Hematopoietic multipotent progenitor cell treated with erythropoietin and hydrocortisone succinate and interleukin-3 and kit ligand, for 4 days (in vitro differentiated cells): ENCODE data around the gene STAB1.

Source experiments
- DNase-seq: peaks from one replicate; pipeline ENCODE4 v3.0.0-alpha.2; 2015

STAB1 gene

DNA sequence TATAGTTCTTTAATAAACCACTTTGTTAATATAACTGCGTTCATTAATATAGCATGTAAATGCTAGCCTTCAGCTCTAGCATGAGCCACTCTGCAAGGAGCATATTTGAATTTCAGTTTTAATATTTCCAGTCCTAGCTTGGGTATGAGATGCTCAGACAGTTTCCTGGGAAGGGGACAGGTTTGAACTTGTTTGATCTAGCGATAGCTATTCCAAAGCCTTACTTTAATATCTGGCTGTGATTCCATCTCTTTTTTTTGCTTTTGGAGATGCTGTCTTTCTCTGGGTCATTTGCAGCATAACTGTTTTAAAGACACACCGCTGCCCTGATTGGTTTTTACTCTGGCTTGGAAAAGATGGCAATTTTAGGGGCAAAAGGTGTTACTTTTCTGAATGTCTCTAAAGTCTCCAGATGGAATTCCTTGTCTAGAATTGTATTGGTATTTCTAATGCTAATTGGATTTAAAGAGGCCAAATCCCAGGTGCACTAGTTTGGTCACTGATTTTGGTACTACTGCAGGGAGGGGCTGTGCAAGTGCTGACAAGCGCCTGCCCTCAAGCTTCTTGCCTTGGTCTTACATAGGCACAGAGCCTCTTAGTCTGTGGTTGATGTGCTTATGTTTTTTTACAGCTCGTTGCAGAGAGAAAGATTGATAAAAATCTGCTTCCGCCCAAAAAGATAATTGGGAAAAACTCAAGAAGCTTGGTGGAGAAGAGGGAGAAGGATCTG, 36.9 kb upstream of the STAB1 start:
- no peak for DNase-seq

DNA sequence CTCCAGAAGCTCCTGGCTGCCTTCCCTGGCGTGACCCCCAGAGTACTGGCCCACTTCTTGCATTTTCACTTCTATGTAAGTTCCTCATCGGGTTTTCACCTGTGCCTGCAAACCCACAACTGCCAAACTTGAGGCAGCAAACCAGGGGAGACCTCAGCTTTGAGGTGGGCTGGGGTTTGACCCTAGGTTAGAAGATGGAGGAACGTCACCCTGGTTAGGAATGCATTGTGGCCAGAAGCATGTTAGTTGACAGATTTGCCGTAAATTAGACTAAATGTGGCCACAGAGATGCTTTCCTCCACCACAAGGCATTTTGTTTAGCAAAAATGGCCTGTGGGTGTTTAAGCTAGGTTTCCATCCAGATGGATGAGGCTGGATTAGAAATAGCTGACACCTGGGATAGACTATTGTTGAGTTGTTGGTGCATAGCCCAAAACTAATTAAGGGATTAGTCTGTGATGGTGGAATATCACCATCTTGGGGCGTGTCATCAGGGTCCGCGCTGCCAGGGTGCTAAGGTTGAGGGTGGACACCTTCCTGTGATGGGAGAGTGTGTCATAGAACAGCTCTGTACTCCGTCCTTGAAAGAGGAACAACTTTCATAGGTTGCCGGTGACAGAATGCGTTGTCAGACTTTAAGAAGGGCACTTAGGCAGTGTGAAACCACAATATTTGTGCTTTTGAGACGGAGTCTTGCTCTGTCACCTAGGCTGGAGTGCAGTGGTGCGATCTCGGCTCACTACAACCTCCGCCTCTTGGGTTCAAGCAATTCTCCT, 36.2 kb upstream of the STAB1 start:
- no peak for DNase-seq

DNA sequence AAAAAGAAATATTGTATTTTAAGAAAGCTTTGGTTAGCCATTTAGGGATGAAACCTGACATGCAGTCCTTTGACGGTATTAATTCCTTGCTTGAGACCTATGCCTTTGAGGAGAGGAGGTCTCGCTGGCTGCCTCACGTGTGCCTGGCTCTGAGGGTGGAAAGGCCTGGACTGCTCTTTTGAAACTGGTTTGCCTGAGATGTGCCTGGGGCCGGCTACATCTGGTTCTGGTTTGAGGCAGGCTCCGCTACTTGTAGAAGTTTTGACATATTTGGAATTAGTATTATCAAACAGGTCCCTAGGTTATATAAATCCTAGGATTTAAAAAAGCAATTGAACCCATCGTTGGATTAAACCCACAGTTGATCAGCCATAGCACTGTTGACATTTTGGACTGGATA, 33.3 kb upstream of the STAB1 start:
- no peak for DNase-seq

DNA sequence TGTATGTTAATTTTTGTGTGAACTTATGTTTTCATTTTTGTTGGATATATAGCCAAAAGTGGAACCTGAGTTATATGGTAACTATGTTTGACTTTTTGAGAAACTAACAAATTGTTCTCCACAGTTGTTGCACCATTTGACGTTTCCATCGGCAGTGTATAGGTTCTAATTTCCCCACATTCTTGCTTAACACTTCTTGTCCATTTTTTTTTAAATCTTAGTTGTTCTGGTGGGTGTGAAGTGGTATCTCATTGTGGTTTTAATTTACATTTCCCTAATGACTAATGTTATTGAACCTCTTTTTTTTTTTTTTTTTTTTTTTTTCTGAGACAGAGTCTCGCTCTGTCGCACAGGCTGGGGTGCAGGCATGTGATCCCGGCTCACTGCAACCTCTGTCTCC, 31.7 kb upstream of the STAB1 start:
- DNase-seq: peak; percentile 60

DNA sequence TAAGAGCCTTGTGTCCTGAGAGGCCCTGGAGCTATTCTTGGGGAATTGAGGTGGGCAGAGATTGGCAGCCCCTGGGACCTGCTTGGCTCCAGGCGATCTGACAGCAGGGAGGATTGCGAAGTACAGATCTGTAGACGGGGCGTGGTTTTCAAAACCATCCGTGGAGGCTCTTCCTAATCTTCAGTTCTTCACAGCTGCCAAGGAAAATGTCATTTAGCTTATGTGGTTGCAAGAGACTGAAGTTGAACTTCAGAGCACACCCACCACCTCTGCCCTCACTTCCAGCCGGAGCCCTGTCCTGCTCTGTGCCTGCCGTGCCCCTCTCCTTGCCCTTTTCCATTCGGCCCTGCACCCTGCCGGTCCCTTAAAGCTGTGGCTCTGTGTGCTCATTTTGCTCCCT, 26.8 kb upstream of the STAB1 start:
- DNase-seq: peak; percentile 54

DNA sequence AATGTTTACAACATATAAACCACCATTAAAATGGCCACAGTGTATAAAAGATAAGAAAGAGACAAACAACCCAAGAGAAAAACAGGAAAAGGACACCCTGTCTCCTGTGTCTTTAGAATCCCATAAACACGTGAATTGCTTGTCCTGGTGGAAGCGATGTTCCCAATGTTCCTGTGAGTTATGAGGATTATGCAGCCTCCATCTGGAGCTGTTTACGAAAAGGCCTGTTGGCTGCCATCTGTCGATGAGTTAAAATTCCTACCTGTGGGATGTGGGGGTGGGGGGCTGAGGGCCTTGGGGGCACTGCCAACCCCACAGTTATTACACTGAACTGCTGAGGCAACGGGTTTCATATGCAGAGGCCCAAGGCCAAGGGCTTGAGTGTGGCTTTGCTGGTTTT, 26.1 kb upstream of the STAB1 start:
- no peak for DNase-seq

DNA sequence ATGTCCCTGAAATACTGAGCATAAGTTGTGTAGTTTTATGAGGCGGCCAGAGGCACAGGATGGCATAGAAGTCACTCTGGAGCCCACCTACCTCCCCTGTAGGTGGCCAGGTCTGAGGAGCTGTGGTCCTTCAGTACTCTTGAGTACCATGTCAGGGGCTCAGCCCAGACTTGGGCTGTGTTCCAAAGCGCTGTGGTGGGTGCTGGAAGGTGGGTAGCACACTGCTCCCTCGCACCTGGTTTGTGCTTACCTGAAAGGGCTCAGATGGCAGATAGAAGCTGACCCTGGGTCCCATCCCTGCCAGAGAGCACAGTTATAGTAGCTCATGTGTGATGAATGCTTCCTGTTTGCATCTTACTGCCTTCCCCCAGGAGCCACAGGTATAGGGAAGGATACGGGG, 24.2 kb upstream of the STAB1 start:
- DNase-seq: no peak

DNA sequence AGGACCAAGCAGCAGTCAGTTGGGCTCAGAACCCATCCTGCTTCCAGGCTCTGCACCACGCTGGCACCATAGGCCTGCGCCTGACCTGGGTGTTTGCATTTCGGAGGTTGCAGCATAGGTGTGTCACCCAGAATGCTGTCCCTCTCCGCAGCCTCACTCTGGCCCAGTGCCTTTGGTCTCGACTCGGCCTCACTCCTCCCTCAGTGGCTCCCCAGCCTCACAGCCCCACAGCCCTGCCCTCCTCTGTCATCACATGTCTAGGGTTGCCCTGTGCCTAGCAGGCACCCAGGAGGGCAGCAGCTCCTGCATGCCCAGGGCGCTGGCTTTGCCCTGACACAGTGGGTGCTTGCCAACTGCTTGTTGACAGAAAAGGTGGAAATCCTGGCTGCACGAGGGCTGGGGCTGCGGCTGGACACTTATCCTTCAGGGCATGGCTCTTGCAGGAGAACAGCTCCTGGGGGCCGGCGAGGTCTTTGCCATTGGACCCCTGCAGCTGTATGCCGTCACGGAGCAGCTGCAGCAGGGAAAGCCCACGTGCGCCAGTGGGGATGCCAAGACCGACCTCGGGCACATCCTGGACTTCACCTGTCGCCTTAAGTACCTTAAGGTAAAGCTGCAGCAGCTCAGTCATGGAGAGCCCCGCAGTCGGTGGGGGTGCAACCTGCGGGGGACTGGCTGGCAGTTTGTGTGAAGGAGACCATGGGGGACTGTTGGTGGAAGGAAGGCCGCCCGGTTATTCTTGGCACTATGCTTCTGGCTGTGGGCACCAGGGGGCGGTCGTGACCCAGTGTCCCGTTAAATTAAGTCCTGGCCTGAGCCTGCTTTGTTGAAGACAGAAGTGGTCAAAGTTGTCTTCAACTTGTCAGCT, 23.5 kb upstream of the STAB1 start:
- peak; percentile 85 for DNase-seq

DNA sequence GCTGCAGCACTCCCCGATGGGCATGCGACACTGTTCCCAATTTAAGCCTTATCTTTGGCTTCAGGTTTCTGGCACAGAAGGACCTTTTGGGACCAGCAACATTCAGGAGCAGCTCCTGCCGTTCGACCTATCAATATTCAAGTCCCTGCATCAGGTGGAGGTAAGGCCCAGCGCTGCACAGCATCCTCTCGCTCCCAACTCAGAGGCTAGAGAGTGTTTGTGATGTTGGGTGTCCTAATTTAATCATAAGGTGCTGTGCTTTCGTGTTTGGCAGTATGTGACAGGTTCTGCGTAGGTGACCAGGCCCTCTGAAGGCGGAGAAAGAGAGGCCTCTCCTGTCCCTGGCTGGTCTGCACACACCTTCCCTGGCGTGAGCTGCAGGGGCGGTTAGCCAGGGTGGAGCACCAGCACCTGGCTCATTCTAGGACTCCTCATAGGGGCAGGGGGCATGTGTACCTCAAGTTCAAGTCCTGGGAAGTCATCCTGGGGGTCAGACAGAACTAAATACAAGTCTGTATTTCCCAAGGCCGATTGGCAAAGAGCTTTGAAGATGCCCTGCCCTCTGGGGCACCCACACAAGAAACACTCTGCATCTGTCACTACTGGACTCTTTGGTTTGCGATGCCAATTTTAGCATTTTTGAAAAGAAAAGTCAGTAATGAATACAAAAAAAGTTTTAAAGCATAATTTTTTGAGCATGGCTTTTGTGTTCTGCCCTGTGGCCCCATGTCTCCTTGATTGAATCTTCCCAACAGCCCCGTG, 22.7 kb upstream of the STAB1 start:
- no peak for DNase-seq

DNA sequence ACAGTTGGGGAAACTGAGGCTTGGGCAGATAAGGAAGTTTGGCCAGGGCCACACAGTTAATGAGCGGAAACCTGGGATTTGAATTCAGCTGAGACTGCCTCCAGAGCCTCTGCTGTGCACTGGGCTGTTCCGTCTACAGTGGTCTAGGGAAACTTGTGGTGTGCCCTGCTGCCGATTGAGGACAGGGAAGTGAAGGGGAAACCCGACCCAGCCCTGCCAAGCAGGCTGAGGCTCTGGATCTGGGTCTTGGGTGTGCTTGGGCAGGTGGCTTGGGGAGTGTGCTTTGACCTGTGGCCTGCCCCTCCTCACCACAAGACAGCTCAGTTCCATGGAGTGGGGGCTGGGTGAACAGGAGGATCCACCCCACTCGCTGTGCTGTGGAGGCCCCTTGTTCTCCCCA, 22.1 kb upstream of the STAB1 start:
- DNase-seq: no peak

DNA sequence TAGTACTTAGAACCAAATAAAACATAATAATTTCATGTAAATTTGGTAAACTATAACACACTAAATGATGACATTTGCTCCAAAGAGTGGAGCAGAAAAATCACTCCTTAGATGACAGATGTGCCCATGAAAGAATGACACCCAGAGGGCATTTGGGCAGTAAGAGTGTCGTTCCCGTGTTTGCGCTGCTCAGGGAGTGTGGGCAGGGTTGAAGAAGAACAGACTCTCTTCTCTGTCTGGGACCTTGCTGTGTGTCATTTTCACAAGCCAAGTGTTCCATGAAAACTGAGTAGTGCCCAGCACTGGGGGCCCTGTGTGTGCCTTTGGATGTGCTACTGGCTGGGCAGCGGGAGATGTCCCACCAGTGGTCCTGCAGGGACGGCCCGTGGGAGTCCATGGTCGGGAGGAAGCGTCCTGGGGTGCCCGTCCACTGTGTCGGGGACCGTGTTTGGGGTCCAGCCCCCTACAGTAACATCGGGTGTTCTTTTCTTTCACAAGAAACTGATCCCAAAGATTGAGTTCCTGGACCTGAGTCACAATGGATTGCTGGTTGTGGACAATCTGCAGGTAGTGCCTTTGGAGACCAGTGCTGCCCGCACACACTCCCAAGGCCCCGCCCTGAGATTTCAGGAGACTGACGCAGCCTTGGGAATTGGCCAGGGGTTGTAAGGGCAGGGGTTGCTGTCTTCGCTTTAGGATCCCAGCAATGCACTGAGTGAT, 17.9 kb upstream of the STAB1 start:
- no peak for DNase-seq

DNA sequence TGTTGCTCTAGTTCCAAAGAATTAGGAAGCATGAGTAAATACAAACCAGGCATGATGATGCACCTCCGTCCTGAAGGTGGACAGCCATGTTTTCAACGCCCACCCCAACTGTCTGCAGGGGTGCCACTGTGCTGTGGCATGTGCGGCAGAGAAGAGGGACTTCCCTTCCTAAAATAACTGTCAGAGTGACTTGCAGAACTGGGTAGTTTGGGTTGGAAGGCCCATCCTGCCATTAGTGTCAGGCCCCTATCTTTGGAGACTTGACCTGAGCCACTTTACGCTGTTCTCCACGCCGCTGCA, 17.4 kb upstream of the STAB1 start:
- DNase-seq: no peak

DNA sequence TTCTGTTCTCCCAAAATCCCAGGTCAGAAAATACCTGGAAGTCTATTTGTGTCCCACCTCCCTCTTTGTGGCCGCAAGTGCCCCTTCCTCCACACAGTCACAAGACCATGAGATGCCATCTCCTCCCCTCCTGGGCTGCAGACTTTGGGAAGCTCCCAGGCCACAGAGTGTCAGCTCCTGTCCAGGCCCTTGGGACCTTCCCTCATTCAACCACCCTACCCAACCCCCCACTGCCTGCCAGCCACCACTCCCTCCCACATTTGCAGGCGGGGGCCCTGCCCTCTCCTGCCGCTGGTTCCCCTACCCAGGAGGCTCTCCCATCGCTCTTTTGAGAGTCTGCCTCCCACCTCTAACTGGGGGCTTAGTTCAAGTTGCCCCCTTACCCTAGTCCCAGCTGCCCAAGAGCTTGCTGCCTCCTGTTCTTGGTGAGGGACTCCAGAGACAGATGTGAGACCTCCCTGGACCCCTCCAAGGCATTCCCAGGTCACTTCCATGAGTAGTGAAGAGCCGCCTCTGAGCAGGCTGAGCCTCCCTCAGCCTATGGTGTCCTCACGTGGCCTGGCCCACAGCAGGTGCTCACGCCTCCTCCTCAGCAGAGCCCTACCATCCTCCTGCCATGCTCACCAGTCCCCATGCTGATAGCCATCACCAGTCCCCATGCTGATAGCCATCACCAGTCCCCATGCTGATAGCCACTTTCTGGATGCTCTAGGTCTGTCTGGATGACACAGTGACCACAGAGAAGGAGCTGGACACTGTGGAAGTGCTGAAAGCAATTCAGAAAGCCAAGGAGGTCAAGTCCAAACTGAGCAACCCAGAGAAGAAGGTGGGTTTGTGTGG, 15.9 kb upstream of the STAB1 start:
- DNase-seq: no peak

DNA sequence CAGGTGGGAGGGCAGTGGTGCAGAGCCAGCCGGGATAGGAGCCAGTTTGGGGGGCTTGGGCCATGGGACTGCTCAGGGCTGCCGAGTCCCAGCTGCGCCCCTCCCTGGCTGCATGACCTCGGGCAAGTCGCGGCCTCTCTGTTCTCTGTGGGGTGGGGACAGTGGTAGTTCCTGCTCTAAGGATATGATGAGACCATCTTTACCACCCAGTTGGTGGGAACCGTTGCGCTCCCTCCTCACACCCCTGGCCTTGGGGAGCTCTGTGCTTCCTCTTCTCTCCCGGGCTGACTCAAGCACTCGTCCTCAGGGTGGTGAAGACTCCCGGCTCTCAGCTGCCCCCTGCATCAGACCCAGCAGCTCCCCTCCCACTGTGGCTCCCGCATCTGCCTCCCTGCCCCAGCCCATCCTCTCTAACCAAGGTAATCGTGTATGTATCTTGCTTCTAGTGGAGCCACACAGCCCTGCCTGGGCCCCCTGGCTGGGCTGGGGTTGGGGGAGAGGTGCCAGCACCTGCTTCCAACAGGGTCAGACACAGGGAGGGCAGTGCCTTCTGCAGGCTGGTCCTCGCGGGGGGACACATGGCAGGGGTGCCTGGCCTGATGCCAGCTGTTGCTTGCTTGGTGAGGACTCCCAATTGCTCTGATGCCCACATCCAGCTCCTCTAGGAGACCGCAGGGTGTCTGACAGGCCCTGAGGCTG, 15.1 kb upstream of the STAB1 start:
- DNase-seq: no peak

DNA sequence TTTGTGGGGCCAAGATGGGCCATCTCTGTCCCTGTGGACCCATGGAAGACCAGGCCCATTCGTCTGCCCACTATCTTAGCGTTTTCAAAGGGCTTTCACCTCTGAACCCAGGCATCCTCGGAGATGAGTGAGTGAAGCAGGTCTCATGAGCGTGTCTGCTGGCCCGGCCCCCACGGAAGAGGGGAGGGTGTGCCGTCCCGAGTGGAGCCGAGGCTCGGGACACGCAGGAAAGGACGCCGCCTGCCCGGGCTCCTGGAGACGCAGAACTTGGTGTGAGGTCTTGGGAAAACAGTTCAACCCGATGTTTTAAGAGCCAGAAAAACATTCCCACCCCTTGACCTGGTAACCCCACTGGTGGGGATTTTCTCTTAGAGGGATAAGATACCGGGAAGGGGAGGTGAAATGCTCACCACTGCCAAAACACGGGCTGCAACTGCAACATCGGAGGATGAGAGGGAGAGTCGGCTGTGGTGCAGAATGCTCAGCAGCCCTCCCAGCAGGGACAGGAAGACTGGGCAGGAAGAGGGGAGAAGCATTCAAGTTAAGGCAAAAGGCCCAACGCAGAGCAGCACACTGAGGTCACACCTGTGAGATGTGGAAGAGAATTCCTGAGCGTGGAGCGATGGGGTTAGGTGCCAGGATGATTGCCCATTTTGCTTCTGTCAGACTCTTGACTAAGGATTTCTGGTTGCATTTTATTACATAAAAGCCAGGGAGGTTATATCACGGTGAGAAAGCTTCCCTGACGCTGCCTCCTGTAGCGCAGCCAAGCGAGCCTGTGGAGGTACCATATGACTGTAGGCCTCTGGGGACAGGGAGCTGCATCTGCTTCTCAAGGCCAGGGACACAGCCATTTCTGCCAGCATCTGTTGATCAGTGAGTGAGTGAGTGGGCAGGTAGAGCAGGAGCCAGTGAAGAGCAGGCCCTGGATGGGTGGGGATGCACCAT, 14.1 kb upstream of the STAB1 start:
- no peak for DNase-seq

DNA sequence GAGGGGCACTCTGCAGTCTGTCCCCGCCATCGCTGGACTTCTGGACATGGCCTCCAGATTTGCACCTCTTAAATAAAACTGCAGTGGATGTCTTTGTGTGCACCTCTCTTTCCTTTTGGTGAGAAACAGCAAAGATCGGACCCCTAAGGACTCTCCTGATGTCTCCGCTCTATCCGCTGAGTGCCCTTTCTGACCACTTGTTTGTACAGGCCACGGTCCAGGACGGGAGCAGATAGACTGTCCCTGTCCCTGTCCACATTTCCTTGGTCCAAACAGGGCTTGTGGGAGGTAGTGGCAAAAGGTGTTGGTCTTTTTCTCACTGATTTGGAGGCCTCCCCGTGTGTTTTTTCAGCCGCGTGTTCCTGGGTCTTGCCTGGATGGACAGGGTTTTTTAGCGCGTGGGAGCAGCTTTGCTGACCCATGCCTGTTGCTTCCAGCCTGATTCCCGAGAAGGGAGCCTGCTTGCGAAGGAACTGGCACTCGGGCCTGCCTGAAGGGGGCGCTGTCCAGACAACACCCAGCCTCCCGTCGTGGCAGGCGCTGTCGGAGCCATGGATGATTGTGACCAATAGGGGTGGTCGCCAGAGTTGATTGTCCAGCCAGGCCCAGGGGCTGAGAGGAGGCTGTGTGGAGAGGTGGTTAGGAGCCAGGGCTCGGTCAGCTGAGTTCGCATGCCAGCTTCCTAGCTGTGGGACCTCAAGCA, 13.2 kb upstream of the STAB1 start:
- peak; percentile 36 for DNase-seq

DNA sequence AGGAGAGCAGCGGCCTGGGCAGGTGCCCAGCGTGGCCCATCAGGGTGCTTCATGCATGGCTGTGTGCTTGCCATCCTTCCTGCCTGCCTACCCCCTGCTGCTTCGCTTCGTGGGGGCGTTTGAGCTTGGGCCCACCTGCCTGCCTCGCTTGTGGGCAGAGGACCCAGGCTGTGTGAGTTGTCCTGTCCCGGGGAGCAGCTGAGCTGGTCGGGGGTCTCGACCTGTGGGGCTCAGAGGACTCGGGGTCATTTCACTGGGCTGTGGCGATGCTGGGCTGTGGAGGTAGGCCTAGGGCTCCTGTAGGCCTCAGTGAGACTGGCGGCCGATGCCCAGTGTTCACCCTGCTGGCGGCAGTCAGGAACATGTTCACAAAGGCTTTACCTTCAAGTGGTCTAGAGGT, 12.1 kb upstream of the STAB1 start:
- no peak for DNase-seq

DNA sequence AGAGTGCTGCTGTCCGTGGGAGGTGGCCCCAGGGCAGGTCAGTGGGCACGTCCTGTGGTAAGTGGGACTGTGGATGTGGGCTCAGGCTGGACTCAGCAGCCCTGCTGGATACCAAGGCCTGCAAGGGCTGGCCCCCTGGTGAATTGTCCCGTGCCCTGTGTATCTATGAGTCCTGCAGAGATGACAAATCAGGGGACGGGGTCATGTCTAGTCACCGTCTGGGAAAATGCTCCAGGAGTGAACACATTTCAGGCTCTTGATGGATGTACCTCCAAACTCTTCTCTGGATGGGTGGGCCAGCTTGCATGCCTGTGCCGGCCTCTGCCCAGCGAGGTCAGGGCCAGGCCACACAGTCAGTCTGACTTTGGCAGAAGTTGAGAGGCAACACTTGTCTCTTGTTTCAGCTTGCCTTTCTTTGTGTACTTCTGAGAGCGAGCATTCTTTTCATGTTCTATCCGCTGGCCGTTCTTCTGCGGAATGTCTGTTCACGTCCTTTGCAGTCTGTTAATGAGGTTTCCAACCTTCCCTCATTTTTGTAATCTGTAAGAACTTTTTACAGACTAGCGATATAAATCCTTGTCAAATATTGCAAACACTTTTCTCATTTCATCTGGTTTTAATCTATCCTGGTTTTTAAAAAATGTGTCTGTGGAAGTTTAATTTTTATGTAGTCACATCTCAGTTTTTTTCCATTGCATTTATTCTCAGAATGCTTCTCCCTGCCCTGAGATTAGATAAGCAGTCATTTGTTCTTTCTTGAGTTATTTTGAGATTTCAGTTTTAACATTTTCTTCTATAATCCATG, 11.4 kb upstream of the STAB1 start:
- no peak for DNase-seq
